Left lobe of liver (tissue), 2 donors: Measurements from ENCODE around the gene ADGRF1. TPM values are rescaled to one million over a fixed set of nuclear protein-coding genes. Genes with fewer than 3 reads are reported as not detected.
"Not testable (repeated sequence)": the region's sequence is repeated elsewhere in the genome, so short reads cannot be mapped to it uniquely, and the experiment has no call there.

Experiments used
- ATAC-seq: fragments of 200-7000 bp; cut with Tn5 transposase; one replicate; pipeline ENCODE4 v1.9.1; 2020; ENCODE audit warnings: mild to moderate bottlenecking, moderate library complexity
- DNase-seq: peaks from one replicate; pipeline ENCODE4 v3.0.0-alpha.2; 2020; ENCODE audit warnings: low spot score
- total RNA-seq: library from RNA; stranded (reverse); gene quantifications from one replicate; pipeline ENCODE4 v1.2.1, GENCODE V29; 2021
- donor health status: DM: no; HTN: no; CAD: no; lungs with moderate emphysema.
- donor health status: DM: no; HTN: yes; CAD: no.

Gene ADGRF1
- total RNA-seq, 1 donor from 2014 or later: 0.45 TPM

DNA sequence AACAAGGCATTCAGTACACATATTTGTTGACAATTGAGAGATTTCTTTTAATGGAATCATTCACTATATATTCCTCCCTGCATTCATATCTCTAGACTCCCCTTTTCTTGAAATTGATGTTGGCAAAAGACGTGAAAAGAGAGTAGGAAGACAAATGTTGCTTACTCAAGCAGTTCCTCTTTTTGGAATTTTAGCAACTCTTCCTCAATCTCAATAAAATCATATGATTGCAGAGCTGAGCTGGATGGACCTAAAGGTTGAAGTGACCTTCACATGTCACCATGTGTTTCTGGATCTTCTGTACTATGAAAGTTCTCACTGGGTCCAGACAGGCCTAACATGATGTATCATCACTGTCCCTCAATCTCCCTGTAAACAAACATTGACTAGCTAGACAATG lies 18.6 kb downstream of the ADGRF1 start:
- ATAC-seq: no peak

DNA sequence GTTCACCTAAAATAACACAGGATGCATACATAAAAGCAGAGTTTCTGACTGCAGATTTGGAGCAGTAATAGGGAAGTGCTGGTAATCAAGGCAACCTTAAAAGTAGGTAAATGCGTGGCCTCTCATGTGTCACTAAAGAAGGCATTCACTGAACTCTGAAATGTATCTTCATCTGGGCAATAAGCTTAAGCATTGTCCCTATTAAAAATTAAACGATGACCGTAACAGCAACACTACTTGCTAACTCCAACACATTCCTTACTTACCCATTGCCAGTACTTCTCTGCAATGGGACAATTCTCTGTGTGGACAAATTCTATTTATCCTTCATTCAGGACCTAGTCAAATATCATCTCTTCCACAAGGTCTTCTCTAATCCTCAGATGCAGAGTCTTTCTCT lies 19.9 kb downstream of the ADGRF1 start:
- ATAC-seq (no peak), DNase-seq (no peak)

More for the DNA sequence above, 18.6 kb downstream of the ADGRF1 start:
- no peak for DNase-seq

DNA sequence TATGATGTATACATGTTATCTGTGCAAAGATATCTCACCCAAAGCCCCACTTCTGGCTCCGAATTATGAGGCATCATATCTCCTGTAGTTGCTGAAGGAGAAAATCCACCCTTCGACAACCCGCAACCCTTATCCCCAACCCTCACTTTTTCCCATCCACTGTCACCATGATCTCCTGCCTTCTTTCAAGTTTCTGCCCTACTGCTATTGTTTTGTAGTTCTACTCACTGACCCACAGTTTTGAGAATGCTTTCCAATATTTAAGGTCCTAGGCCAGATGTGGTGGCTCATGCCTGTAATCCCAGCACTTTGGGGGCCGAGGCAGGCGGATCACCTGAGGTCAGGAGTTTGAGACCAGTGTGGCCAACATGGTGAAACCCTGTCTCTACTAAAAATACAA lies 22.2 kb downstream of the ADGRF1 start:
- no peak for ATAC-seq

DNA sequence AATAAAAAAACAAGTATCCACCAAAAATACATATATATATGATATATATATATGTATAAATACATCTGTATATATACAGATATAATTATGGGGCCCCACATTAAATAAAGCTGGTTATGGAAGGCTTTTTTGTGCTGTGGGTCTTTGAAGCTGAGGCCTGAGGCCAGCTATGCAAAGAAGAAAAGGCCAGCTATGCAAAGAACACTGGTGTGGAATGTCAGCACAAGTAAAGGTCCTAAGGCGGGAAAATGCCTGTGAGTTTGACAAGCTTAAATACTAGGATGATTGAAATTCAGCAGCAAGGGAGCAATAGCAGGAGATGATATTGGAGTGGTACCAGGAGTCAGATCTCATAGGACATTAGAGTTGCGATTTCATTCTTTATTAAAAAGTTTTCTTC lies 25.2 kb downstream of the ADGRF1 start:
- ATAC-seq (no peak), DNase-seq (no peak)

More for the DNA sequence above, 22.2 kb downstream of the ADGRF1 start:
- no peak for DNase-seq

DNA sequence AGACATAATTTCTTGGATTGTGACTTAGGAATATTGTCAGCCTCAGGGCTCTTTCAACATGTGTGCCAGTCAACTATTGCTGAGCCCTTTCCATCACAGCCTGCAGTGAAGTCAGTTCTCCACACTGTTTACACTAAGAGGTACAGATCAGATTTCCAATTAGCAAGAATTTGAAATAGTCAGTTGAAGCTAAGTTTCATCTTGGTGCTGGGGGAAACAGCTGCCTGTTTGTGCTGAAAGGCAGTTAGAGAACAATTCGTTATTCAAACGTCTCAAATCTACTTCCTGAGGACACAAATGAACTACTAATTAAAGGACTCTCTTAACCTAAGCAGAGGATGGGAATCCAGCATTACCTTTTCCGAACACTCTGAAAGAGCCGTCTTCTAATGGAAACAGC lies 25.9 kb downstream of the ADGRF1 start:
- no peak for DNase-seq
- ATAC-seq: no peak

DNA sequence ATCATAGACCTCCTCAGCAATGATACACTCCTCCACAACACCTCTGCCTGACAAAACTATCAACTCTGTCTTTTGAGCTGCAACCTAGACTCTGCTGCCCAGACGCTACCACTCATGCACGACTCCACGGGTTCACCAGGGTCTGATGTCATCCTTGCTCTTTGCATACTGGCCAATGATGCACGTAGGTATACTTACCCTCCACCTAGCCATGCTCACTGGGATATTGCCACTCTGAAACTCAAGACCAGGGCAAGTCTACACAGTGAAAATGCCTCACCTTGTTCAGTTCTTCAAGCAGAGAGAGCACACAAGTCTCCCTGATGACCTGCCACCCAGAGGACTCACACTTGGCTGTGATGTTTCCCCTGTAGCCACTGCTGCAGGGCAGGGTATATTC lies 27.7 kb downstream of the ADGRF1 start:
- ATAC-seq (no peak), DNase-seq (no peak)

DNA sequence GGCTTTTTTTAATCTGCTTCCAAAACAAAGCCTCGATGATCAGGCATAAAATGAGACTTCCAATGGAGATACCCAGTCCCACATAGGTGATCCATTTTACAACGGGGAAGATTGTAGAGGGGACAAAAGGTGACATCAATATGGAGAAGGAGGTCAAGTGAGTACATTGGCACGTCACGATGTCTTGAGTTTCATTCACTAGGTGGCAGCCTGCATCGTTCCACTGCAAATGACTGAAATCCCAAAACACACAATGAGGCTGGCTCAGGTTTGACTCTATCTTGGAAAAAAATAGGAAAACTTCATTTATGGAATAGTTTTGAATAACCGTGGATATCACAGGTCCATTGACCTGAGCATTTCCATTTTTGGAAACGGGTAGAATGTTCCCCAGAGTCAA lies 32.5 kb downstream of the ADGRF1 start:
- no peak for ATAC-seq

DNA sequence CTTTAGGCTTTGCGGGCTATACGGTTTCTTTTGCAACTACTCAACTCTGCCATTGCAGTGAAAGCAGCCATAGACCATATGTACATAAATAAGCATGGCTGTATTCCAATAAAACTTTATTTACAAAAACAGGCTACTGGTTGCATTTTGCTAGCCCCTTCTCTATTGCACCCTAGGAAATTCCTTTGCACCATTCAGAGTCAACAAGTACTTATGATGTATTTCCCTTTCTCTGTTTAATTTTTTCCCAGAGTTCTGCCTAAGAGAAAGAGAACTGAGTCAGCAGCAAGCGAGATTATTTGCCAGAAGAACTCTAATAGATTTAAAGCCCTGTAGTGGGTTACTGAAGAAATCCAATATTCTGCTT lies 33.8 kb downstream of the ADGRF1 start:
- ATAC-seq: no peak
- DNase-seq: no peak

More for the DNA sequence above, 32.5 kb downstream of the ADGRF1 start:
- DNase-seq: no peak

DNA sequence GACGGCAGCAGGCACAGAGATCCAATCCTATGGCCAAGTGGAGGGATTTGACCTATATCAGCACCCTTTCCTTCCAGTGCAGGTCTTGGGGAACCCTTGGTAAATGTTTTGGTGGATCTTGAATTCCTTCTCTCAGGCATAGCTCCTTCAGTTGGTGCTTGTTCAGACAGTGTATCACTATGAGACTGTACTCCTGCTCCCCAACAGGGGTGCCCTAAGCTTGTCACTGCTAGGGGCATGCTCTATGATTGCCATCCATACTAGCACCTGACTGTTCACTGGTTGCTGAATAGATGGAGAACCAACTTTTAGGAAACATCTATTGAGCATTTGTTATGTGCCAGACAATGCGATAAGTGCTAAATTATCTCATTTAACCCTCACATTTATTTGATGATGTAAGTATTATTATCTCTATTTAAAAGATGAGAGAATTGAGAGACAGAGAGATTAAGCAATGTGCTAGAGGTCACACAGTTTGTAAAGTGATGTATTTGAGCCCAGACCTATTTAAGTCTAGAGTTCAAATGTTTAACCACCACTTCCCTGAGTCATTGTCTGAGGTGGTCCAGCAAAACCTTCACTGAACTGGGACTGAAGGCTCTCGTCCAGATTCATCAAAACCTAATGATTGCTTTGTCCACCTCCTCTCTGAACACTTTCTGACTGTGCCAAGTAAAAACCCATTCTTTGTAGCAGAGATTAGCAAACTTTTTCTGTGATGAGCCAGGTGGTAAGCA lies 34.3 kb downstream of the ADGRF1 start:
- no peak for ATAC-seq
- no peak for DNase-seq

DNA sequence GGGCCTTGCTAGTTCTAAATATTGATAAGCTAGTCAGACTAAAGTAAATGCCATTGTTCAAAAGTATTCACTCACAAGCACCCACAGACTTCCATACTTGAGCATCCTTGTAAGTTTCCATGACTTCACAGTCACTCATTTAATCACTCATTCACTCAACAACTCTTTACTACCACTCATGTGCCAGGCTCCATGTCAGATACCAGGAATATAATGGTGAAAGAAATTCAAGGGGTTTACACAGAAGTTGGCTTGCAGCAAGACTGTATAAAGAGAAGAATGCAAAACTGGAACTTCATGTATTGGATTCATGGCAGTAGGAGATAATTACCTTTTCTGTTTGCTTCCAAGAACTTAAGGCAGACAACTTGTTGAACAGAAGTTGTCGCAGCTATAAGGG lies 36.6 kb downstream of the ADGRF1 start:
- ATAC-seq (no peak), DNase-seq (no peak)

DNA sequence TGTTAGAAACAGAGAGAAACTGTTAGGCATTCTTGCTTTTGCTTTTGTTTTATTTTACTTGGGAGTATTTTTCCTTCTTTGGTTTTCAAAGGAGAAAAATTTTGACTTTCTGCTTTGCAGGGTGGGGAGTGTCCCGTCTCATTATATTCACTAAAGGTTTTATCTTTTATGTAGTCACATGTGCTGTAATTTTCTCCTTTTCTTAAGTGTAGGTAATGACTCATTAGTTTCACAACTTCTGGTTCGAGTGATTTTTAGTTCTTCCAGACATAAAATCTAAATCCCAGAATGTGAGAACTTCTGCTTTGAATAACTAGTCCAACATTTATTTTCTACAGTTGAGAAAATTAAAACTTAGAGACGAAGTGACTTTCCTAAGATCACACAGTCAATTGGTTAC lies 37.7 kb downstream of the ADGRF1 start:
- ATAC-seq: no peak
- DNase-seq: no peak

DNA sequence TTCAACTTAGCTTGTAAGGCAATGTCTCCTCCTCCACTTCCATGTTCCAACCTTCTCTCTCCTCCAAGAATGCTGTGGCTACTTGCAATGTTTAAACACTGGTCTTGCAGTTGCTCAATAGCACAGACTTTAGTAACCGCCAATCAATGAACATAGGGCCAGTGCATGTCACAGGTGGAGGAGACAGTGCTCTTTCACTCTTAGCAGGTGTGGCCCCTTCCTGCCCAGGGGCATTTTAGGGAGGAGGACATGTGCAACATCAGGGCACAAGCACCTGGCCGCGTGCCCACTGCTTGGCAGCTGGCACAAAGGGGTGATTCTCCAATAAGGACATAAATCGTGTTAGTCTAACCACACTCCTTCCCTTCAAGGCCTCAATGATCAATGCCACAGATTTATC lies 41.3 kb downstream of the ADGRF1 start:
- DNase-seq (no peak), ATAC-seq (peak; percentile 19)

DNA sequence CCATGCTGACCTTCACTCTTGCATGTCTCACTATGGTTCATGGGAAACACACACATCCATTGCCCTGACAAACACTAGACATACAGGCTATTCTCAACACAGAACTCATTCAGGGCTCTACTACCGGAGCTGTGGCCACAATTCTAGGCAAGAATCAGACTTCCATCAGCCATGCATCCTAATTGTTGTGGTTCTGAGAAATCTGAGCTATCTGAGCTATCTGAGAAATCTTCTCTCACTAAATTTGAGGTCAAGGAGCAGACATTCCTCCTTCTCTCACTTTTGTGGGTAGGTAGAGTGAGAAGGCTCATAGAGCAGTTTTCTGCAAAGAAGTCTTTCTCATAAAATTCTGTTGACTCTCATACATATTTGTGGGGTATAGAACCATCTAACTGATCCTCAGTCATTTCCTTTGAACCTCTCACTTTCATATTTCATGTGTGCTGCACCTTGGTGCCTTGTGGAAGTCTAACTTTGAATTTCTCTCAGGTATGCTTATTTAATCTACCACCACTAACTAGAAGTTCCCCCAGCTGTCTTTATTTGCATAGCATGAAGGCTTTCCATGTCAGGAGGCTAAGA lies 43.6 kb downstream of the ADGRF1 start:
- DNase-seq: no peak
- no peak for ATAC-seq

DNA sequence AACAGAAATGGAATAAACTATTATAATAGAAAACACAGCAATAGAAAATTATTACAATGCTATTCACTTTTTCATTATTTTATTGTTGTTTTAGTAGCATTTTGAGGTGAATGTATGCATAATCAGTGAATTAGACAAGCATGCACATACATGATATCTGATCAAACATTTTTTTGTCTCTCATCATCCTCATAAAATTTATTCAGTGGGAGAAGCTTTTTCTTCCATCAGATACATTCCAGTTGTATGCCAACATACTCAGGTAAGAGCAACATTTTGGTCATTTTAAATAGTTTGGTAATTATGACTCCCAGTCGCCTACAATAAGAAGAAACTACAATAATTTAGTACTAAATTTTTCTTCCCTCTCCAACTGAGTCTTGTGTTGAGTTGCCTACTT lies 44.5 kb downstream of the ADGRF1 start:
- ATAC-seq (no peak), DNase-seq (no peak)

DNA sequence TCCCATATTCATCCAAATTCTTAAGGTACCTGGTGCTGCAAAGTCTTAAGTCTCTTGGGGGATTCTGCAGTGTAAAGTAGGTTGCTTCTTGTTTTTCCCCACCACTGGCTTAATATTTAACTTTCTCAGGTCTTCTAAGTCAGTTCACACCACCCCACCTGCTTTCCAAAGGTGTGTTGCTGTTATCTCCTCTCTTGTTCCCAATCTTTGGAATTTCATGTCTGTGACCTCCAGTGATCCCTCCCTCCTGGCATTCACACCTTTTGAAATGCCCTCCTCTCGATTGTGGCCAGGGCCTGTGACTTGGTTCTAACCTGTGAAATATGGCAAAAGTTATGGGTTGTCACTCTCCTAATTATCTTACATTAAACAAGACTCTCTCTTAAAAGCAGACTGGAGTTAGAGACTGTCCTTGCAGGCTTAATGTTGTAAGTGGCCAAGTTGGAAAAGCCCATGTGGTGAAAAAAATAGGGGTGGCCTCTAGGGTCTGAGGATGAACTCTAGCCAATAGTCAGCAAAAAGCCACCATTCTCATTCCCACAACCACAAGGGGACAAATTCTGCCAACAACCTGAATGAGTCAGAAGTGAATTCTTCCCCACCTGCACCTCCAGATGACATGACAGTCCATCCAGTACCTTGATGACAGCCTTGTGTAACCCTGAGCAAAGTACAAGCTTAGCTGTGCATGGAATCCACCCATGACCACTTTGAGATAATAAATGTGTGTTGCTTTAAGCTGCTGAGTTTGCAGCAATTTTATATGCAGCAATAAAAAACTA lies 45.1 kb downstream of the ADGRF1 start:
- peak; percentile 65 for ATAC-seq
- no peak for DNase-seq

DNA sequence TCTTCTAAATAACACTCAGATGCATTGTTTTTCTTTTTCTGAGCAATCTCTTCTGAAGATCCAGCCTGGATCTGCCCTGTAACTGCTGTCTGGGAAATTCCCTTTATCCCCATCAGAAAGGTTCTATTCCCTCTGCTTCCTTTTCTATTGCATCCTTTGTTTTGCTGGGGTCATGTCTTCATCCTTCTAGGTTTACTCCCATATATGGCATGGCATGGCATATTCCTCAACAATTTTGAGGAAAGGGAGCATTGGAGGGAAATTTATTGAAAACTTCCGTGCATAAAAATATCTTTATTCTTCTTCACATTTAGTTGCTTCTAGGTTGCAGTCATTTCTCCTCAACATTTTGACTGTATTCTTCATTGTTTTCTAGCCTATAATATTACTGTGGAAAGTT lies 47.2 kb downstream of the ADGRF1 start:
- DNase-seq: no peak
- no peak for ATAC-seq

DNA sequence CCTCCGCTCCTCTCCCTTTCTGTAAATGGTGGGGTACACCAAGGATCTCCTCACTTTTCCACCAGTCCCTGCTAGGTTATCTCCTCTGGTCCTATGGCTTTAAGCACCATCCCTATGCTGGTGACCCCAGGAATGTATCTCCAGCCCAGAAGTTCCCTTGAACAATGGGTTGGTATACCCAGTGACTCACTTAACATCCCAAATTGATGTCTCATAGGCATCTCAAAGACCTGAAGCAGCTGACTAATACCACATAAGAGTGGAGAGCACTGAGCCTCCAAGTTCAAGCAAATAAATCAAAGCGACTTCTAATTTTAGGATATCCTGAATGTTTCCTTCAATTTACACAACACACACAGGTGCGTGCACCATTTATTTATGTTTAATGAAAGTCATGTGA lies 48.3 kb downstream of the ADGRF1 start:
- DNase-seq (no peak), ATAC-seq (no peak)

DNA sequence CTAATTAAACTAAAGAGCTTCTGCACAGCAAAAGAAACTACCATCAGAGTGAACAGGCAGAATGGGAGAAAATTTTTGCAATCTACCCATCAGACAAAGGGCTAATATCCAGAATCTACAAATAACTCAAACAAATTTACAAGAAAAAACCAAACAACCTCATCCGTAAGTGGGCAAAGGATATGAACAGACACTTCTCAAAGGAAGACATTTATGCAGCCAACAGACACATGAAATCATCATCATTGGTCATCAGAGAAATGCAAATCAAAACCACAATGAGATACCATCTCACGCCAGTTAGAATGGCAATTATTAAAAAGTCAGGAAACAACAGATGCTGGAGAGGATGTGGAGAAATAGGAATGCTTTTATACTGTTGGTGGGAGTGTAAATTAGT lies 49.7 kb downstream of the ADGRF1 start:
- not testable (repeated sequence) for ATAC-seq, DNase-seq

DNA sequence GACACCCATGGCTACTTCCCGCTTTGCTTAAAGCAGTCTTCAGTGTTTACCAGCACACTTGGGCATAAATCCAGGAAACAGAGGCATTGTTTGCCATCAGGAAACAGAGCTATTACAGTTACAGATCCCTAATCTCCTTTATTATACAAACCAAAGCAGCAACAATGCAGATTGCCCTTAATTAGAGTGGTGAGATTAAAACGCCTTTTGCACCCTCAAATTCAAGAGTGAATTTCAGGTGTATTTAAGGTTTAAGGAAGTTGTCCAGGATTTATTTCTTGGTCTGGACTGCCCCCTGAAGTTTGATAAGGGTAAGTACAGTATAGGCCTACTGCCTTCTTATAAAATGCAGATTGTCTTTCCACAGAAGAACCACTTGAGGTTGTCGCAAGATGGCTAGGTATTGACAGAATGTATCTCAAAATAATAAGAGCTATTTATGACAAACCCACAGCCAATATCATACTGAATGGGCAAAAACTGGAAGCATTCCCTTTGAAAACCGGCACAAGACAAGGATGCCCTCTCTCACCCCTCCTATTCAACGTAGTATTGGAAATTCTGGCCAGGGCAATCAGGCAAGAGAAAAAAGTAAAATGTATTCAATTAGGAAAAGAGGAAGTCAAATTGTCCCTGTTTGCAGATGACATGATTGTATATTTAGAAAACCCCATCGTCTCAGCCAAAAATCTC lies 51.2 kb downstream of the ADGRF1 start:
- peak; percentile 71 for ATAC-seq
- not testable (repeated sequence) for DNase-seq

DNA sequence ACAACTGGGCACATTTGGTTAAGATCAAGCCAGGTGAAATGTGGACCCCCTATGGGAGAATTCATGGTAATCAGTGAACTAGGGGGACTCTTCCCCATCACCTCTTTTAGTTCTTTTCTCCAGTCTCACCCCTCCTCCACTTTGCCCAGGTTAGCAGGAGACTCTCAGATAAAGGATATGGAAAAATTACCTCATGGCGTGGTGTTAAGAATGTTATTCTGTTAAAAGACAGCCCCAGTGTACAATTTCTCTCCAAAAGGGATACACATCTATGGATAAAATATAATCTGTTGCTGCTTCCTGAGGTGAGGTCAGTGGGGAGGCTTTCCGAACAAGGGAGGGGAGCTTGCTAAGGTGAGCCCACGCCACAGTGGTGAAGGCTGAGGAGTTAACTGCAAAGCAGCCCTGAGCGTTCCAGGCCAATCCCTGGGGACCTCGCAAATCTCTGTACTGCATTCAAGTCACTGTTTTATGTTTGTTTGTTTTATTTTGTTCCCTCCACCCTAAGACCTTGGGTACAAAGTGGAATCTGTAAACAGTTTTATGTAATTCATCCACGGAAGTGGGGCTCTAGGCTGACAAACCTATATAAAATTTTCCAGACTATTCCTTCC lies 52.0 kb downstream of the ADGRF1 start:
- ATAC-seq (peak; percentile 43), DNase-seq (no peak)

DNA sequence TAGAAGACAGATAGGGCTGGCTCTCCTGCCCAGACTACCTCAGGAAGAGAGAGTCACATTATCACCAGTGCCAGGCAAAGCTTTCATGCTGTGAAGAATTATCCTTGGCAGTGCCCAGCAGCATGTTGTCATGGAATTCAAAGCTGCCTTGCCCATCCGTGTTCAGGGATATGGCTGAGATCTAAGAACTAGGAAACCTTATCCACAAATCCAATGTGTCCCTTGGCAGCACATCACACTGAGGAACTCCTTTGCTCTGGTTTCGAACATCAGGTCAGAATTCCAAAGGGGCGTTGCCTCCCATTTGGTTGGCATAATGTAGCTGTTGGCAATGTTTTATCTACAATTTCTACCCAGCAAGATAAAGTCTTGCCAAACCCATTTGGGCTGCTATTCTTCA lies 52.7 kb downstream of the ADGRF1 start:
- DNase-seq: peak; percentile 66
- ATAC-seq: peak; percentile 92
